Naive thymus-derived CD8-positive, alpha-beta T cell (primary cell): ENCODE data around the gene BCAM. TPM values are rescaled to one million over a fixed set of nuclear protein-coding genes. Genes with fewer than 3 reads are reported as not detected.

Source experiments
- ATAC-seq, 2 donors: fragments of 150-1000 bp; cut with Tn5 transposase in 1 of 2; sonication (Bioruptor Pico), chemical (Tn5 transposase) in 1 of 2; 1 replicate in 1 of 2; 2 replicates in 1 of 2; pipeline ENCODE4 v1.10.0; 2021; ENCODE audit warnings: mild to moderate bottlenecking in 2 of 2, moderate library complexity in 2 of 2
- POLR2A ChIA-PET: fragments of 350-600 bp; sonication (Branson Sonifier 250); formaldehyde crosslinking; loops from one replicate; lab custom pipeline; 2021; ENCODE audit warnings: antibody characterized with exemption; lab: Charles Lee
- DNase-seq, 10 donors: peaks; one replicate each; pipeline versions ENCODE4 v3.0.0 to v3.0.0-alpha.2; 2020 to 2022
- H3K27ac Mint-ChIP-seq, 10 donors: one replicate each; pipeline ENCODE4 v1.8.0; 2020 to 2022; ENCODE audit warnings: mild to moderate bottlenecking in 10 of 10, mixed read lengths in 10 of 10, moderate library complexity in 4 of 10, inconsistent platforms in 1 of 10
- H3K27me3 Mint-ChIP-seq, 5 donors: one replicate each; pipeline ENCODE4 v1.8.0; 2021 to 2022; ENCODE audit warnings: mixed read lengths in 5 of 5
- H3K36me3 Mint-ChIP-seq, 3 donors: one replicate each; pipeline ENCODE4 v1.8.0; 2020 to 2022; ENCODE audit warnings: mixed read lengths in 3 of 3, mild to moderate bottlenecking in 2 of 3, inconsistent platforms in 1 of 3
- H3K4me1 Mint-ChIP-seq, 4 donors: one replicate each; pipeline ENCODE4 v1.8.0; 2021 to 2022; ENCODE audit warnings: mixed read lengths in 4 of 4
- H3K4me3 Mint-ChIP-seq, 10 donors: one replicate each; pipeline ENCODE4 v1.8.0; 2020 to 2022; ENCODE audit warnings: mild to moderate bottlenecking in 10 of 10, mixed read lengths in 10 of 10, moderate library complexity in 6 of 10, inconsistent platforms in 1 of 10
- H3K9me3 Mint-ChIP-seq, 9 donors: one replicate each; pipeline ENCODE4 v1.8.0; 2020 to 2022; ENCODE audit warnings: mixed read lengths in 9 of 9, mild to moderate bottlenecking in 3 of 9, inconsistent platforms in 1 of 9, moderate library complexity in 1 of 9
- polyA plus RNA-seq, 3 donors: library from polyadenylated mRNA; unstranded; fragments of 300-500 nt; fragmentation: Illumina TruSeq; gene quantifications; one replicate each; pipeline ENCODE4 v1.2.3, GENCODE V29; 2021
- total RNA-seq, 8 experiments: library from RNA in 2 of 8; stranded (reverse) in 2 of 8; gene quantifications; one replicate each; pipeline ENCODE4 v1.2.3 and lab custom pipeline; 2021 to 2026

The BCAM gene
- total and polyA plus RNA-seq, 5 experiments from 2014 or later, result not detected

DNA sequence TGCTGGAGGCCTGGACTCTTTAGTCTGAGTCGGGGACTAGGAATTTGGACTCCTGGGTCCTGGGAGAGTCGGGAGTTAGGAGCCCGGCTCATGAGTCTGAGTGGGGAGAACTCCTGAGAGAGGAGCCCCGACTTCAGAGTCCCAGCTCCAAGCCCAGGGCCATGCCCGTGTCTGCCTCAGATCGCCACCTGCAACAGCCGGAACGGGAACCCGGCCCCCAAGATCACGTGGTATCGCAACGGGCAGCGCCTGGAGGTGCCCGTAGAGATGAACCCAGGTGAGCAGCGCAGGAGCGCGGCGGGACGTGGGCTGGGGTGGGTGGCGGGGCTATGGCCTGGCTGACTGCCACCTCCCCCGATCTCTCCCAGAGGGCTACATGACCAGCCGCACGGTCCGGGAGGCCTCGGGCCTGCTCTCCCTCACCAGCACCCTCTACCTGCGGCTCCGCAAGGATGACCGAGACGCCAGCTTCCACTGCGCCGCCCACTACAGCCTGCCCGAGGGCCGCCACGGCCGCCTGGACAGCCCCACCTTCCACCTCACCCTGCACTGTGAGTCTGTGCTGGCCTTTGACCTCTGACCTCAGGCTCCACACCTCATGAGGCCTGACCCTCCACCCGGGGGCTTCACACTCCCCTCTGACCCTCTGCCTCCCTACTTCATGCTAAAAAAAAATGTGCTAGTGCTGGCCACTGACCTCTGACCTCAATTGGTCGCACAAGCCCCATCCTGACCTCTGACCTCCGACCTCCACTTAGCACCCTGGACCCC, 4.4 kb downstream of the BCAM start:
- Mint-ChIP-seq H3K27ac (no peak overlapping the region), H3K4me1 (peaks cover 0 to 11% (median 7%) of the 10 kb centered on the region in 4 donors), H3K27me3 (peaks cover 4 to 43% (median 21%) of the 10 kb centered on the region in 5 donors), H3K9me3 (no peaks in the 10 kb centered on the region), H3K36me3 (no peaks in the 10 kb centered on the region), H3K4me3 (no peak overlapping the region)
- DNase-seq, result no peak
- ATAC-seq, result no peak
- POLR2A ChIA-PET, result no interaction called here

DNA sequence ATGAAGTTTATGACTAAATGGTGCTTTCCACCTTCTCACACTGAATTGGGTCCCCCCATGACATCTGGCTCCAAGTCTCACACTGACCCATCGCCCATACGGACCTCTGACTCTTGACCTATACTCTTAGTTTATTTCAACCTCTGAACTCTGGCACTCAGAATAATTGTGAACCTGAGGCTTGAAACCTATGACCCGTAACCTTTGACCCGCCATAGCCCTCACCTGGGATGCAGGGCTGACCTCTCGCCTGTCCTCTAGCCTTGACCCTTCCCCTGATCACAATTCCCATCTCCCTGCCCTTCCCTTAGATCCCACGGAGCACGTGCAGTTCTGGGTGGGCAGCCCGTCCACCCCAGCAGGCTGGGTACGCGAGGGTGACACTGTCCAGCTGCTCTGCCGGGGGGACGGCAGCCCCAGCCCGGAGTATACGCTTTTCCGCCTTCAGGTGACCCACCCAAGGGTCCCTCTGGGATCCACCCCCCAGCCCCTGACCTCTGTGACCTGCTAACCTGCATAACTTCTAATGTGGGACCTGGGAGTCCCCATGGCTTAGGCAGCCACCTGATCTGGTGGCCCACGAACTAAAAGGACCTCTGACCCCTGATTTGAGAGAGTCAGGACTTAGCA, 5.1 kb downstream of the BCAM start:
- H3K9me3 Mint-ChIP-seq, result no peaks in the 10 kb centered on the region
- H3K27ac Mint-ChIP-seq, result peak overlapping the region in 1 of 10 donors; percentile 35
- H3K4me1 Mint-ChIP-seq, result peaks cover 0 to 8% (median 3%) of the 10 kb centered on the region in 4 donors
- POLR2A ChIA-PET, result no interaction called here
- H3K4me3 Mint-ChIP-seq, result no peak overlapping the region
- DNase-seq (no peak), ATAC-seq (no peak)
- no peaks in the 10 kb centered on the region for H3K36me3 Mint-ChIP-seq
- peaks cover 4 to 43% (median 21%) of the 10 kb centered on the region in 5 donors for H3K27me3 Mint-ChIP-seq

DNA sequence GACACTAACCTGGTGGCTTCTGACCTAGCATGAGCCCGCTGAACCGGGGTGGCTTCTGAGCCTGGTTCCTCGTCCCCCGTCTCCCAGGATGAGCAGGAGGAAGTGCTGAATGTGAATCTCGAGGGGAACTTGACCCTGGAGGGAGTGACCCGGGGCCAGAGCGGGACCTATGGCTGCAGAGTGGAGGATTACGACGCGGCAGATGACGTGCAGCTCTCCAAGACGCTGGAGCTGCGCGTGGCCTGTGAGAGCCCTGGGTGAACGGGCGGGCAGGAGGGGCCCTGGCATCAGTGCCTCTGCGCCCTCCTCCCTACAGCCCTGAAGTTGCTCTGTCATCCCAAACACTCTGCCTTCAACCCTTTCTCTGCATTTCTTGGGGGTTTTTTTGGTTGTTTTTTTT, 5.6 kb downstream of the BCAM start:
- POLR2A ChIA-PET, result no interaction called here
- Mint-ChIP-seq H3K36me3 (no peaks in the 10 kb centered on the region), H3K4me1 (peaks cover 0 to 3% (median 0%) of the 10 kb centered on the region in 4 donors), H3K9me3 (no peaks in the 10 kb centered on the region), H3K27ac (peak overlapping the region in 1 of 10 donors; percentile 35), H3K4me3 (no peak overlapping the region), H3K27me3 (peaks cover 4 to 39% (median 21%) of the 10 kb centered on the region in 5 donors)
- ATAC-seq (no peak), DNase-seq (no peak)

DNA sequence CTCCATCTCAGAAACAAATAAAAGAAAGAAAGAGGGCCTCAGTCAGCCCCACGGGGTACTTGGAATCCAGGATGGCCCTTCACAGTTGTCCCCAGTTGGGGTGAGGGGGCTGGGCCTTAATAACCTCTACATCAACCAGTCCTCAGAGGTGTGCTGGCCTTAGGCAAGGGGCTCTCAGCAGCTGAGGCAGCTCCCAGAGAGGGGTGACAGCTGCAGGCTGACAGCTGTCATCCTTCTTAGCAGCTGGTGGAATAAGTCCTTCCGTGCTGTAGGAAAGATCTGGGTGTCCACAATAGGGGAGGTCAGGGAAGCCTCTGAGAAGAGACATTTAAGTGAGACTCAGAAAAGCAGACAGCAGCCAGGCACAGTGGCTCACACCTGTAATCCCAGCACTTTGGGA, 7.4 kb downstream of the BCAM start:
- H3K4me1 Mint-ChIP-seq, result peaks cover 0 to 2% (median 0%) of the 10 kb centered on the region in 4 donors
- no peak overlapping the region for H3K4me3 Mint-ChIP-seq
- DNase-seq (no peak), ATAC-seq (no peak)
- H3K27ac Mint-ChIP-seq, result peak overlapping the region in 2 of 10 donors; percentile 9 to 76
- POLR2A ChIA-PET, result no interaction called here
- peaks cover under 1 to 21% (median 17%) of the 10 kb centered on the region in 5 donors for H3K27me3 Mint-ChIP-seq
- no peaks in the 10 kb centered on the region for H3K36me3 Mint-ChIP-seq
- H3K9me3 Mint-ChIP-seq, result no peaks in the 10 kb centered on the region

DNA sequence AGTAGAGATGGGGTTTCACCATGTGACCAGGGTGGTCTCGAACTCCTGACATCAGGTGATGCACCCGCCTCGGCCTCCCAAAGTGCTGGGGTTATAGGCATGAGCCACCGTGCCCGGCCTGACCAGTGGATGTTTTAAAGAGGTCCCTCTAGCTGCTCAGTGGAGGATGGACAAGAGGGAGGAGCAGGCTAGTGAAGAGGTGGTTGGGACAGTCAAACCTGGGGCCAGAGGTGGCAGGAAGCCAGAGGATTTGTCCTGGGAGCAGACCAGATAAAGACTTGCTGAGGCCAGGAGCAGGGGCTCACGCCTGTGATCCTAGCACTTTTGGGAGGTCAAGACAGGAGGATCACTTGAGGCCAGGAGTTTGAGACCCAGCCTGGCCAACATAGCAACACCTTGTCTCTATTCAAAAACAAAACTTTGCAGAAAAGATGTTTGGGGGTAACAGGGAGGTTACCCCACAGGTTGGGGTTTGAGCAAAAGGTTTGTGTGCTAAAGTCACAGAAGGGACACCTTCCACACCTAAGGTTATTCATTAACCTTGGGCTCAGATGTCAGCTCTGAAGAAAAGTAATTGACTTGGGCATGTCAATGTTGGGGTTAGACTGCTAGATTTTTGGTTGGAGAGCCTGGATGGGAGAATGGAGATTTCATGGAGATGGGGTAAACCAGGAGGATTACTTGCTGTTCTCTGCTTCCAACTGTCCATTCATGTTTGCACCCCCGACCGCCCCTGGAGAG, 9.0 kb downstream of the BCAM start:
- POLR2A ChIA-PET, result no interaction called here
- Mint-ChIP-seq H3K4me1 (peaks cover 0 to 2% (median 0%) of the 10 kb centered on the region in 4 donors), H3K4me3 (no peak overlapping the region), H3K36me3 (no peaks in the 10 kb centered on the region), H3K27me3 (peaks cover 0 to 15% (median 8%) of the 10 kb centered on the region in 5 donors), H3K9me3 (no peaks in the 10 kb centered on the region), H3K27ac (peak overlapping the region in 1 of 10 donors; percentile 83)
- no peak for DNase-seq
- ATAC-seq, result no peak

DNA sequence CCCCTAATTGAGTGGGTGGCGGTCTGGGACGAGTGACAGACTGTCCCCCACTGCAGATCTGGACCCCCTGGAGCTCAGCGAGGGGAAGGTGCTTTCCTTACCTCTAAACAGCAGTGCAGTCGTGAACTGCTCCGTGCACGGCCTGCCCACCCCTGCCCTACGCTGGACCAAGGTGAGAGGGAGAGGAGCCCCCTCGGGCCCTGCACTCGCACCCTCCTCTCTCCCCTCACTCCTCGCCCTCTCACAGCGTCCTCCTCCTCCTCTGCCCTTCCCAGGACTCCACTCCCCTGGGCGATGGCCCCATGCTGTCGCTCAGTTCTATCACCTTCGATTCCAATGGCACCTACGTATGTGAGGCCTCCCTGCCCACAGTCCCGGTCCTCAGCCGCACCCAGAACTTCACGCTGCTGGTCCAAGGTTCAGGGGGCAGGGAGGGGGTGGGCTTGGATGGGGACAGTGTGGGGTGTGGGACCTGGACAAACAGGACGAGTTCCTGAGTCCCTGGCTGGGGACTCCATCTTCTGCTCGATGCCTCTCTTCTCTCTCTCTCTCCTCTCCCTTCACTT, 9.6 kb downstream of the BCAM start:
- Mint-ChIP-seq H3K27ac (peak overlapping the region in 1 of 10 donors; percentile 9), H3K4me1 (peaks cover 0 to 2% (median 0%) of the 10 kb centered on the region in 4 donors), H3K27me3 (peaks cover 0 to 15% (median 7%) of the 10 kb centered on the region in 5 donors), H3K4me3 (no peak overlapping the region), H3K9me3 (no peaks in the 10 kb centered on the region), H3K36me3 (no peaks in the 10 kb centered on the region)
- POLR2A ChIA-PET, result no interaction called here
- ATAC-seq (no peak), DNase-seq (no peak)

DNA sequence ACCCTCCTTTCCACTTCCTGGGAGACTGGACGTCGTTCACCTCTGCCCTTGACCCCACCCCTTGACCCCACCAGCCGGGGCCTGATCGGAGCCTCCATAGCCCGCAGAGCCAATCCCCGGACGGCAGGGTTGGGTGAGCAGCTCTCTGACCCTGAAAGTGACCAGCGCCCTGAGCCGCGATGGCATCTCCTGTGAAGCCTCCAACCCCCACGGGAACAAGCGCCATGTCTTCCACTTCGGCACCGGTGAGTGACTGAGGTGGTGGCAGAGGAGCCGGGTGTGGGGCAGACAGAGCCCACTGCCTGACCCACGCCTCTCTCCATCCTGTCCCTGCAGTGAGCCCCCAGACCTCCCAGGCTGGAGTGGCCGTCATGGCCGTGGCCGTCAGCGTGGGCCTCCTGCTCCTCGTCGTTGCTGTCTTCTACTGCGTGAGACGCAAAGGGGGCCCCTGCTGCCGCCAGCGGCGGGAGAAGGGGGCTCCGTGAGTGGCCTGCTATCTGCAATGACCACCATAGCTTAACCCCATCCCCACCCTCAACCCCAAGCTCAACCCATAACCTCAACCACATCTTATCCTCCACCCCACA, 10.4 kb downstream of the BCAM start:
- ATAC-seq (no peak), DNase-seq (no peak)
- H3K4me3 Mint-ChIP-seq, result no peak overlapping the region
- peaks cover 0 to 2% (median 0%) of the 10 kb centered on the region in 4 donors for H3K4me1 Mint-ChIP-seq
- no peak overlapping the region for H3K27ac Mint-ChIP-seq
- peaks cover 0 to 7% (median under 1%) of the 10 kb centered on the region in 5 donors for H3K27me3 Mint-ChIP-seq
- POLR2A ChIA-PET, result interaction anchor here (0.6 kb wide), 1 partner anchor 262 kb away, joined by 3 read pairs; no protein-coding TSS in a partner anchor
- H3K9me3 Mint-ChIP-seq, result no peaks in the 10 kb centered on the region
- H3K36me3 Mint-ChIP-seq, result no peaks in the 10 kb centered on the region

DNA sequence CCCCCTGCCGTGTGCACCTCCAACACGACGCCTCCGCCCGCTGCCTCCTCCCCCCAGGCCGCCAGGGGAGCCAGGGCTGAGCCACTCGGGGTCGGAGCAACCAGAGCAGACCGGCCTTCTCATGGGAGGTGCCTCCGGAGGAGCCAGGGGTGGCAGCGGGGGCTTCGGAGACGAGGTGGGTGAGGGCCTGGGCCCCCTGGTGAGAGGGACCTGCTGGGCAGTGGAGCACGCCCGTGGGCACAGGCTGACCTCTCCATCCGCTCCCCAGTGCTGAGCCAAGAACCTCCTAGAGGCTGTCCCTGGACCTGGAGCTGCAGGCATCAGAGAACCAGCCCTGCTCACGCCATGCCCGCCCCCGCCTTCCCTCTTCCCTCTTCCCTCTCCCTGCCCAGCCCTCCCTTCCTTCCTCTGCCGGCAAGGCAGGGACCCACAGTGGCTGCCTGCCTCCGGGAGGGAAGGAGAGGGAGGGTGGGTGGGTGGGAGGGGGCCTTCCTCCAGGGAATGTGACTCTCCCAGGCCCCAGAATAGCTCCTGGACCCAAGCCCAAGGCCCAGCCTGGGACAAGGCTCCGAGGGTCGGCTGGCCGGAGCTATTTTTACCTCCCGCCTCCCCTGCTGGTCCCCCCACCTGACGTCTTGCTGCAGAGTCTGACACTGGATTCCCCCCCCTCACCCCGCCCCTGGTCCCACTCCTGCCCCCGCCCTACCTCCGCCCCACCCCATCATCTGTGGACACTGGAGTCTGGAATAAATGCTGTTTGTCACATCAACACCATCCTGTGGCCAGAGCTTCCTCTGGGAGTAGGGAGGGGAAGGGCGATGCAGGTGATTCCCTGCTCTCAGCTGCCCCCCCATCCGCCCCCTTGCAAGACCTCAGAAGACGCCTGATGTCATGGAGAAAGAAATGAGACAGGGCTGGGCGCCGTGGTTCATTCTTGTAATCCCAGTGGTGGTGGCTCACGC, 12.0 kb downstream of the BCAM start:
- Mint-ChIP-seq H3K27ac (no peak overlapping the region), H3K9me3 (no peaks in the 10 kb centered on the region), H3K4me3 (no peak overlapping the region), H3K27me3 (peaks cover 0 to 6% (median 0%) of the 10 kb centered on the region in 5 donors), H3K36me3 (no peaks in the 10 kb centered on the region), H3K4me1 (peaks cover 0 to 2% (median 0%) of the 10 kb centered on the region in 4 donors)
- POLR2A ChIA-PET, result no interaction called here
- ATAC-seq (no peak), DNase-seq (no peak)

DNA sequence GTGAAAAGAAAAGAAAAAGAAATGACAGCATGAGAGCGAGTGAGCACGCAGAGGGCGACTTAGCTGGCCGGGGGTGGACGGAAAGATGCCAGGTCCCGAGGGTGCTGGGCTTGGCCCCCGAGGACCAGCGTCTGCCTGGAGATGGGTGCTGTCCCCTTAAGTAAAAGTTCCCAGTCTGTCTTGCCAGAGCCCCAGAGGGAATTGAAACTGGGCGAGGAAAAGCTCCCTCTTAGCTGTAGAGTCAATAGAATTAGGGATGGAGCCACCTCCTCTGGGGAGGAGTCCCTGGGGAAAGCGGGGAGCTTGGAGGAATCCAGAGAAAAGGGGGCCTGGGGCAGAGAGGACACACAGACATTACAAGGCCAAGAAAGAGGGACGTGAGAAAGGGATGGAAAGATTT, 13.3 kb downstream of the BCAM start:
- ATAC-seq, result no peak
- DNase-seq, result no peak
- Mint-ChIP-seq H3K27ac (no peak overlapping the region), H3K4me1 (peaks cover 0 to 2% (median 0%) of the 10 kb centered on the region in 4 donors), H3K9me3 (no peaks in the 10 kb centered on the region), H3K27me3 (peaks cover 0 to 9% (median 2%) of the 10 kb centered on the region in 5 donors), H3K36me3 (no peaks in the 10 kb centered on the region), H3K4me3 (no peak overlapping the region)
- POLR2A ChIA-PET, result no interaction called here

DNA sequence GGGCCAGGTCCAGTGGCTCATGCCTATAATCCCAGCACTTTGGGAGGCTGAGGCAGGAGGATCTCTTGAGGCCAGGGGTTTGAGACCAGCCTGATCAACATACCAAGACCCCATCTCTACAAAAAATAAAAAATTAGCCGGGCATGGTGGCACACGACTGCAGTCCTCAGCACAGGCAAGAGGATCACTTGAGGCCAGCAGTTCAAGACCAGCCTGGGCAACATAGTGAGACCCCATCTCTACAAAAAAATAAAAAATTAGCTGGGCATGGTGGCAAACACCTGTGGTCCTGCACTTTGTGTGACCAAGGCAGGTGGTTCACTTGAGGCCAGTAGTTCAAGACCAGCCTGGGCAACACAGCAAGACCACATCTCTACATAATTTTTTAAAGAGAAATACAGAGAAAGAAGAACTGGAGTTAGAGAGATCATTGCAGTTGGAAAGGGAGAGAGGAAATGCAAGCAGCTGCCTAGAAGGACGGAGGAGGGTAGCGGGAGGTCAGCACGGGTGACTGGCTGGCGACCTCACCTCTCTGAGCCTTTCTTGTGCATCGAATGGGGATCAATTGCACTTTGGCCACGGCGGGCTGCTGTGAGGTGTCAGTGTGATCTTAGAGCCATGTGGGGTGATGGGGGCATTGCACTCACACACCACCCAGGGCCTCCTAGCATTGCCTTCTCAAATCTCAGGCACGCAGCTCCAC, 13.9 kb downstream of the BCAM start:
- Mint-ChIP-seq H3K27ac (peak overlapping the region in 1 of 10 donors; percentile 40), H3K27me3 (peaks cover 0 to 11% (median 2%) of the 10 kb centered on the region in 5 donors), H3K4me3 (no peak overlapping the region), H3K9me3 (no peaks in the 10 kb centered on the region), H3K4me1 (peaks cover 0 to 2% (median 0%) of the 10 kb centered on the region in 4 donors), H3K36me3 (no peaks in the 10 kb centered on the region)
- POLR2A ChIA-PET, result interaction anchor here (0.6 kb wide), 1 partner anchor 19 kb away, joined by 4 read pairs; no protein-coding TSS in a partner anchor
- ATAC-seq, result no peak
- no peak for DNase-seq

DNA sequence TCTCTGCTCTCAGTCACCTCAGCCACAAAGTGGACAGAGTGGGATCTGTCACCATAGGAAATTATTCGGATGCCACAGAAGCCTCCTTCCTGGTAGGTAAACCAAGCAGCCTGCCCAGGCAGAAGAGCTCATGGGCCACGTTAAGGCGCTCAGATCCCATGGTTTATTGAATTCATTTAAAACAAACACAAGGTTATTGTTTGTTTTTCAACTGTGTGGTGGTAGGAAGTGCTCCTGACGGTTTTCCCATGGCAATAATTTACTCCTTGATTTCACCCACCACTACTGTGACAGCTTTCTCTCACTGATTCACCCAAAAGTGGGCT, 14.4 kb downstream of the BCAM start:
- peaks cover 0 to 11% (median 2%) of the 10 kb centered on the region in 5 donors for H3K27me3 Mint-ChIP-seq

More for the DNA sequence above, 14.4 kb downstream of the BCAM start:
- POLR2A ChIA-PET, result interaction anchor here (0.6 kb wide), 1 partner anchor 18 kb away, joined by 4 read pairs; no protein-coding TSS in a partner anchor
- no peaks in the 10 kb centered on the region for H3K36me3 Mint-ChIP-seq
- H3K9me3 Mint-ChIP-seq, result no peaks in the 10 kb centered on the region
- H3K4me1 Mint-ChIP-seq, result peaks cover 0 to 2% (median 0%) of the 10 kb centered on the region in 4 donors
- DNase-seq (no peak), ATAC-seq (no peak)
- H3K4me3 Mint-ChIP-seq, result no peak overlapping the region
- no peak overlapping the region for H3K27ac Mint-ChIP-seq
